Measurements from ENCODE around the gene AKIRIN2.

AKIRIN2 gene

GRCh38 chr6:87701676-87702588 is at the start of gene AKIRIN2:
TSS of gene AKIRIN2 (minus strand) at chr6:87702233. CDS start at chr6:87701684, 549 bp downstream.
- in situ Hi-C loops (cut with MboI; ENCODE audit: low sequenced_read_pairs), result no loop called here

GRCh38 chr6:87747646-87748045 is 45.6 kb upstream of the AKIRIN2 start:
- in situ Hi-C loops (cut with MboI; ENCODE audit: low sequenced_read_pairs), result no loop called here

GRCh38 chr6:87745966-87746721 is 44.1 kb upstream of the AKIRIN2 start:
- in situ Hi-C loops (cut with MboI; ENCODE audit: low sequenced_read_pairs), result no loop called here

- in situ Hi-C loops (cut with MboI; ENCODE audit: low sequenced_read_pairs), result no loop called here
Measured at GRCh38 chr6:87743454-87743853, 41.4 kb upstream of the AKIRIN2 start.

GRCh38 chr6:87742106-87742505 is 40.1 kb upstream of the AKIRIN2 start:
- in situ Hi-C loops (cut with MboI; ENCODE audit: low sequenced_read_pairs), result no loop called here

- in situ Hi-C loops (cut with MboI; ENCODE audit: low sequenced_read_pairs), result no loop called here
Measured at GRCh38 chr6:87741001-87741650, 39.1 kb upstream of the AKIRIN2 start.

GRCh38 chr6:87738744-87739143 is 36.7 kb upstream of the AKIRIN2 start:
- in situ Hi-C loops (cut with MboI; ENCODE audit: low sequenced_read_pairs), result no loop called here

GRCh38 chr6:87738000-87738399 is 36.0 kb upstream of the AKIRIN2 start:
- in situ Hi-C loops (cut with MboI; ENCODE audit: low sequenced_read_pairs), result no loop called here

GRCh38 chr6:87736809-87737540 is 34.9 kb upstream of the AKIRIN2 start:
- in situ Hi-C loops (cut with MboI; ENCODE audit: low sequenced_read_pairs), result no loop called here

- in situ Hi-C loops (cut with MboI; ENCODE audit: low sequenced_read_pairs), result no loop called here
Measured at GRCh38 chr6:87731818-87732661, 30.0 kb upstream of the AKIRIN2 start.

- in situ Hi-C loops (cut with MboI; ENCODE audit: low sequenced_read_pairs), result no loop called here
Measured at GRCh38 chr6:87731080-87731479, 29.0 kb upstream of the AKIRIN2 start.

GRCh38 chr6:87729965-87730719 is 28.1 kb upstream of the AKIRIN2 start:
- in situ Hi-C loops (cut with MboI; ENCODE audit: low sequenced_read_pairs), result no loop called here

- in situ Hi-C loops (cut with MboI; ENCODE audit: low sequenced_read_pairs), result no loop called here
Measured at GRCh38 chr6:87728706-87729105, 26.7 kb upstream of the AKIRIN2 start.

GRCh38 chr6:87724983-87725811 is 23.2 kb upstream of the AKIRIN2 start:
- in situ Hi-C loops (cut with MboI; ENCODE audit: low sequenced_read_pairs), result no loop called here

- in situ Hi-C loops (cut with MboI; ENCODE audit: low sequenced_read_pairs), result no loop called here
Measured at GRCh38 chr6:87723170-87724078, 21.4 kb upstream of the AKIRIN2 start.

GRCh38 chr6:87722540-87723169 is 20.6 kb upstream of the AKIRIN2 start:
- in situ Hi-C loops (cut with MboI; ENCODE audit: low sequenced_read_pairs), result no loop called here

- in situ Hi-C loops (cut with MboI; ENCODE audit: low sequenced_read_pairs), result no loop called here
Measured at GRCh38 chr6:87721311-87721710, 19.3 kb upstream of the AKIRIN2 start.

Data from HL-60/S4 treated with phorbol 12-myristate 13-acetate at 8.2 ng/mL for 4 days and 3 days (cell line).